ENCODE results near the gene FBXO10.
A peak's percentile ranks its signal among the peaks of the same experiment; 100 is the strongest.

The FBXO10 gene

DNA sequence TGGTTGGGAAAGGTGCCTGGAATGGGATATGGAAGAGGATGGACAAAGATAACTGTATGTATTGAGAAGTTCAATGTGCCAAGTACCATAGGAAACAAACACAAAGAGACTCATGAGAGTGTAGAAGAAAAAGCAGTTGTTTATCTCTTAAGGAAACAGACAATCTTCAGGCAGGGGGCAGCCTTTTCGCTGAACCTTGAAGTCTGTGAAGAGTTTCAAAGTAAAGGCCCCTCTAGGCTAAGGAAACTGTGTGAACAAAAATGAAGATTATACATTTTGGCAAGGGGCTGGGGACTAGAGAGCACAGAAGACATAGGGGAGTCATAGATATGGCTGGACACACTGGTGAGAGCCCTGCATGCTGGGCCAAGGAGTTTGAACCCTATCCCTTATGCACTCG, 47.1 kb upstream of the FBXO10 start:
- H3K4me3 ChIP-seq (ENCODE audit: low read depth, low read length): no peak overlapping the region
- no peak overlapping the region for H3K27ac ChIP-seq
- H3K79me2 ChIP-seq: no peaks in the 10 kb centered on the region
- no peaks in the 10 kb centered on the region for H3K4me1 ChIP-seq
- H3K27me3 ChIP-seq (ENCODE audit: control insufficient read depth, insufficient read depth, low read length): no peaks in the 10 kb centered on the region
- H3K36me3 ChIP-seq (ENCODE audit: control insufficient read depth, insufficient read depth, low read length): no peaks in the 10 kb centered on the region
- H3K4me2 ChIP-seq (ENCODE audit: low read length): no peak overlapping the region
- no peak overlapping the region for H2AFZ ChIP-seq
- H3K9me3 ChIP-seq (ENCODE audit: control insufficient read depth, low read length): no peaks in the 10 kb centered on the region
- H3K9ac ChIP-seq: no peak overlapping the region
- TF ChIP-seq, protein P1, sequence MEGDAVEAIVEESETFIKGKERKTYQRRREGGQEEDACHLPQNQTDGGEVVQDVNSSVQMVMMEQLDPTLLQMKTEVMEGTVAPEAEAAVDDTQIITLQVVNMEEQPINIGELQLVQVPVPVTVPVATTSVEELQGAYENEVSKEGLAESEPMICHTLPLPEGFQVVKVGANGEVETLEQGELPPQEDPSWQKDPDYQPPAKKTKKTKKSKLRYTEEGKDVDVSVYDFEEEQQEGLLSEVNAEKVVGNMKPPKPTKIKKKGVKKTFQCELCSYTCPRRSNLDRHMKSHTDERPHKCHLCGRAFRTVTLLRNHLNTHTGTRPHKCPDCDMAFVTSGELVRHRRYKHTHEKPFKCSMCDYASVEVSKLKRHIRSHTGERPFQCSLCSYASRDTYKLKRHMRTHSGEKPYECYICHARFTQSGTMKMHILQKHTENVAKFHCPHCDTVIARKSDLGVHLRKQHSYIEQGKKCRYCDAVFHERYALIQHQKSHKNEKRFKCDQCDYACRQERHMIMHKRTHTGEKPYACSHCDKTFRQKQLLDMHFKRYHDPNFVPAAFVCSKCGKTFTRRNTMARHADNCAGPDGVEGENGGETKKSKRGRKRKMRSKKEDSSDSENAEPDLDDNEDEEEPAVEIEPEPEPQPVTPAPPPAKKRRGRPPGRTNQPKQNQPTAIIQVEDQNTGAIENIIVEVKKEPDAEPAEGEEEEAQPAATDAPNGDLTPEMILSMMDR (IDR thresholded peaks at IDR 0.05): no peak

DNA sequence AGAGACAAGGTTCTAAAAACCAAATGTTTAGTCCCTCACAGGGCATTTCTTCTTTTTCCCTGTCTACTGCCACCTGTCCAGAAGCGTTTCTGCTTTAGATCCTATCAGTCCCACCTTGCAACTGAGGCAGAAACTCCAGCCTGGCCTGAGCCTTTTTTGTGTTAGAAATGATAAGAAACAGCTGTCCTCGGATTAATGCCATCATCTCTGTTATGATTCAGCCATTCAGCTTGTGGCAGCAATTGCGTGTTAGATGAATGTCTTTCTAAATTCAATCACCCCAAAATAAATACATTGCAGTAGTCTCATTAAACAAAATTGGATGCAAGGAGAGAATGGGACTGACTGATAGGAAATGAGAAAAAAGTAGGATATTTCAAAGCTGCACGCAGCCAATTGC, 46.3 kb upstream of the FBXO10 start:
- Histone ChIP-seq H3K27ac (no peak overlapping the region), H3K27me3 (ENCODE audit: control insufficient read depth, insufficient read depth, low read length) (no peaks in the 10 kb centered on the region), H3K4me2 (ENCODE audit: low read length) (no peak overlapping the region), H3K9me3 (ENCODE audit: control insufficient read depth, low read length) (no peaks in the 10 kb centered on the region), H3K79me2 (no peaks in the 10 kb centered on the region), H3K4me1 (no peaks in the 10 kb centered on the region), H3K36me3 (ENCODE audit: control insufficient read depth, insufficient read depth, low read length) (no peaks in the 10 kb centered on the region), H3K9ac (no peak overlapping the region), H3K4me3 (ENCODE audit: low read depth, low read length) (no peak overlapping the region), H2AFZ (peak overlapping the region; percentile 28)
- TF ChIP-seq, protein P1 (IDR thresholded peaks at IDR 0.05): no peak

DNA sequence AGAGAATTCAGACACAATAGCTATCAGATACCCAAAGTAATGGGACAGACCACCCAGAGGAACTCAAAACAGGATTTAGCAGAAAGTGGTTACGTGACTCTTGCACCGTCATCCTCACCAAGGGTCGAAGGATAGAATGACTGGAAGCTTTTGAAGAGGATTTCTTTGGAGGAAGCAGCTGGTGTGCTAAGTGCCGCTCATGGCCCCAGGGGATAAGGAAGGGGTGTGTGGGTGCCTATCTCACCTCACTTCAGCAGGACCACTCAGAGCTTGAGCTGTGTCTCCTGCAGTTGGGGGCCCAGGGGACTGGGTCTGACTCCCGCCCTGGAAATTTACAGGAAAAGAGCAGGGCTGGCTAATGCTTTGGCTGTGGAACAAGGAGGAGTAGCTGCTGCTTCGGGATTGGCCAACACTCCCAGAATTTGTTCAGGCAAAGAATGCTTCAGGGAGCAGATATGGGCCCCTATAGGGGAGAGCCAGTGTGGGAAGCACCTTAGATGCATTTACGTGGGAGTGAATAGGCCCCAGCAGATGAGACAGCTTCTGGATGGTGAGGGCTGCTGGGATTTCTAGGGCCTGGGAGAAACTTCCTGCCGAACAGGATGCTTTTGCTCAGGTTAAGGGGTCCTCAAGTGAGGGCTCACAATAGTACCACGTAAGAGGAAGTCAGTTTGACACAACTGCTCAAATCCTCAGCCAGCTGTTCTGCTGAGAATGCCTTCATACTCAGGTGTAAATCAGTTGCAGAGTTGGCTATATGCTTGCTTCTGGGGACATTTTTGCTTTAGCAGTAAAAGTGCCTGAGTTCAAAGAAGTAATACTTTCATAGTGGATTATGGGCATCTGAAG, 45.3 kb upstream of the FBXO10 start:
- TF ChIP-seq, protein P1 (IDR thresholded peaks at IDR 0.05): no peak
- Histone ChIP-seq H3K79me2 (no peaks in the 10 kb centered on the region), H3K4me3 (ENCODE audit: low read depth, low read length) (no peak overlapping the region), H3K4me1 (no peaks in the 10 kb centered on the region), H3K27ac (no peak overlapping the region), H3K27me3 (ENCODE audit: control insufficient read depth, insufficient read depth, low read length) (no peaks in the 10 kb centered on the region), H3K9ac (no peak overlapping the region), H3K4me2 (ENCODE audit: low read length) (no peak overlapping the region), H2AFZ (peak overlapping the region; percentile 29), H3K9me3 (ENCODE audit: control insufficient read depth, low read length) (no peaks in the 10 kb centered on the region), H3K36me3 (ENCODE audit: control insufficient read depth, insufficient read depth, low read length) (no peaks in the 10 kb centered on the region)

DNA sequence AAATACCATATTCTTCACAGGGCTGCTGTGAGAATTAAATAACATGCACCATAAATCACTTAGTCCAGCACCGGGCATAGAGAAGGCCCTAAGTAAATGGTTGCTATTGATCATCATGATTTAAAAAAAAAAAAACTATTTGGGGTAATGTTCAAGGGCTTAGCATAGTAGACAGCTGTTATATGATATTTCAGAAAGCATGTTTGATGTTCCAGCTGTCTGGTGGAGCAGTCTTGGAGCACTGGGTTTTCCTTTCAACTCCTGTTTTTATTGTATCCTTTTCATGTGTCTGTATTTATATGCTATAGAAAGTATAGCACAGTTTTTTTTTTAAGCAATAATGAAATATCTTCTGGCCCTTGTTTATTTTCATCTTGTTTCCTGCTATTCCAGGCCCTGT, 44.2 kb upstream of the FBXO10 start:
- Histone ChIP-seq H3K9me3 (ENCODE audit: control insufficient read depth, low read length) (no peaks in the 10 kb centered on the region), H2AFZ (no peak overlapping the region), H3K4me1 (no peaks in the 10 kb centered on the region), H3K36me3 (ENCODE audit: control insufficient read depth, insufficient read depth, low read length) (no peaks in the 10 kb centered on the region), H3K4me2 (ENCODE audit: low read length) (no peak overlapping the region), H3K9ac (no peak overlapping the region), H3K4me3 (ENCODE audit: low read depth, low read length) (no peak overlapping the region), H3K79me2 (no peaks in the 10 kb centered on the region), H3K27me3 (ENCODE audit: control insufficient read depth, insufficient read depth, low read length) (no peaks in the 10 kb centered on the region), H3K27ac (no peak overlapping the region)
- TF ChIP-seq, protein P1 (IDR thresholded peaks at IDR 0.05): no peak

DNA sequence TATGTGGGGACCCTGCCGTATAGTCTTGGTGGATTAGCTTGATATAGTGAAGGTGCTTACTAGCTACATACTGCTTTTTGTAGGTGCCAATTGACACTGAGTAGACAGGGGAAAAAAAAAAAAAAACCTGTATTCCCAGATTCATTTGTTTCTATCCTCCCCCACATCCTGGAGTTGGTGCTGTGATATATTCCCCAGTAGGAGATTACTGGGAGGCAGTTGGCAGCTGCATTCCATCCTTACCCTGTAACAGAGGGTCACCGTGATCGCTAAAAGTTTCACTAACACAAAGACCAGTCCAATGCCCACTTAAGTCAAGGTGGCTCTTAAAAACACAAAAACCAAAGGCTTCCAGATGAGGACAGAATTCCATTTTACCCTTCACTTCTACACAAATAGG, 43.6 kb upstream of the FBXO10 start:
- Histone ChIP-seq H3K27me3 (ENCODE audit: control insufficient read depth, insufficient read depth, low read length) (no peaks in the 10 kb centered on the region), H3K36me3 (ENCODE audit: control insufficient read depth, insufficient read depth, low read length) (no peaks in the 10 kb centered on the region), H3K27ac (no peak overlapping the region), H3K79me2 (no peaks in the 10 kb centered on the region), H2AFZ (no peak overlapping the region), H3K9ac (no peak overlapping the region), H3K4me2 (ENCODE audit: low read length) (no peak overlapping the region), H3K9me3 (ENCODE audit: control insufficient read depth, low read length) (no peaks in the 10 kb centered on the region), H3K4me1 (no peaks in the 10 kb centered on the region), H3K4me3 (ENCODE audit: low read depth, low read length) (no peak overlapping the region)
- TF ChIP-seq, protein P1 (IDR thresholded peaks at IDR 0.05): no peak
